Psoas muscle (tissue), 8 donors: ENCODE results near the gene GLIS2. TPM values are rescaled to one million over a fixed set of nuclear protein-coding genes. Genes with fewer than 3 reads are reported as not detected.
"Not testable (repeated sequence)": the region's sequence is repeated elsewhere in the genome, so short reads cannot be mapped to it uniquely, and the experiment has no call there.

Source experiments
- ATAC-seq, 4 donors: fragments of 200-7000 bp; cut with Tn5 transposase; one replicate each; pipeline ENCODE4 v1.9.1; 2020; ENCODE audit warnings: moderate library complexity in 3 of 4, mild to moderate bottlenecking in 2 of 4
- DNase-seq, 2 donors: peaks; one replicate each; pipeline ENCODE4 v3.0.0-alpha.2; 2020
- H3K27ac ChIP-seq: fragments of 200-600 bp; one replicate; pipeline ENCODE4 v1.8.0; 2022
- H3K27me3 ChIP-seq, 3 donors: fragments of 200-600 bp in 1 of 3; one replicate each; pipeline versions ENCODE4 v1.6.1 to v1.8.0; 2013 to 2022; ENCODE audit warnings: low read length in 2 of 3, mild to moderate bottlenecking in 2 of 3, moderate library complexity in 1 of 3; ENCODE audit not compliant: insufficient read depth in 3 of 3
- H3K36me3 ChIP-seq, 2 donors: fragments of 200-600 bp in 1 of 2; one replicate each; pipeline versions ENCODE4 v1.6.1 to v1.8.0; 2013 to 2022; ENCODE audit warnings: low read depth in 1 of 2, mild to moderate bottlenecking in 1 of 2, moderate library complexity in 1 of 2; ENCODE audit not compliant: insufficient read depth in 1 of 2
- H3K4me1 ChIP-seq: fragments of 200-600 bp; one replicate; pipeline ENCODE4 v1.8.0; 2022
- H3K4me3 ChIP-seq: fragments of 200-600 bp; one replicate; pipeline ENCODE4 v1.8.0; 2022; ENCODE audit warnings: mild to moderate bottlenecking
- H3K9me3 ChIP-seq: fragments of 200-600 bp; one replicate; pipeline ENCODE4 v1.8.0; 2022
- CTCF ChIP-seq: fragments of 200-600 bp; IDR thresholded peaks from one replicate; pipeline ENCODE4 v1.8.0; 2022; ENCODE audit warnings: antibody characterized with exemption
- WGBS, 3 donors: extraction: QIAGEN DNeasy Blood & Tissue Kit; methylation state at CpG; one replicate each; pipeline versions ENCODE4 v1.1.6 to v1.1.7; 2013; 5-methylcytosine and 5-hydroxymethylcytosine counted together
- intact Hi-C, 2 donors: fragments of 100-400 bp; cut with DNase I; formaldehyde crosslinking; loops; one replicate each; pipeline versions ENCODE4 v1.11.0 to v1.14.2; 2022
- polyA plus RNA-seq, 3 donors: library from polyadenylated mRNA; stranded (reverse); fragments of 200-250 nt; gene quantifications; one replicate each; pipeline ENCODE4 v1.2.3, GENCODE V29; 2013
- total RNA-seq, 4 donors: library from RNA; stranded (reverse); fragmentation: NEBNext Ultra II Directional in 2 of 4; extraction: Animal tissue kit (Norgen Biotek cat#: 25700) in 2 of 4; gene quantifications; one replicate each; pipeline versions ENCODE4 v1.2.1 to v1.2.4, GENCODE V29; 2021 to 2023
- donor health status: healthy with polysubstance abuse.
- donor health status: DM: no; HTN: no; CAD: no; lungs with moderate emphysema.
- donor health status: Bipolar disorder and iron deficiency.
- donor health status: healthy.
- donor health status: DM: yes; HTN: yes; CAD: no.
- donor health status: DM: no; HTN: no; CAD: no.
- donor health status: DM: no; HTN: no; CAD: no.
- donor health status: DM: yes; HTN: yes; CAD: no.

The GLIS2 gene
- total and polyA plus RNA-seq, 7 donors = 0.96 to 3.3 (median 1.7) TPM

- no peak for ATAC-seq
- DNase-seq = no peak
- no peak overlapping the region for H3K4me3 ChIP-seq
- H3K27me3 ChIP-seq = no peaks in the 10 kb centered on the region
- no peak for TF ChIP-seq CTCF
- H3K9me3 ChIP-seq = no peaks in the 10 kb centered on the region
- H3K27ac ChIP-seq = no peak overlapping the region
- H3K36me3 ChIP-seq = peaks cover 0 to 3% of the 10 kb centered on the region in 2 donors
- H3K4me1 ChIP-seq = peaks cover 12% of the 10 kb centered on the region
- intact Hi-C loops = loop anchor here (5.0 to 10.0 kb wide), 4 partner anchors 128 to 351 kb away; no protein-coding TSS in a partner anchor
- WGBS, 3 donors = 73 to 81% (median 80%) methylated on average over 9 of the region's 9 CpGs
Measured at GRCh38 chr16:4333308-4333638, 17.4 kb downstream of the GLIS2 start.

DNA sequence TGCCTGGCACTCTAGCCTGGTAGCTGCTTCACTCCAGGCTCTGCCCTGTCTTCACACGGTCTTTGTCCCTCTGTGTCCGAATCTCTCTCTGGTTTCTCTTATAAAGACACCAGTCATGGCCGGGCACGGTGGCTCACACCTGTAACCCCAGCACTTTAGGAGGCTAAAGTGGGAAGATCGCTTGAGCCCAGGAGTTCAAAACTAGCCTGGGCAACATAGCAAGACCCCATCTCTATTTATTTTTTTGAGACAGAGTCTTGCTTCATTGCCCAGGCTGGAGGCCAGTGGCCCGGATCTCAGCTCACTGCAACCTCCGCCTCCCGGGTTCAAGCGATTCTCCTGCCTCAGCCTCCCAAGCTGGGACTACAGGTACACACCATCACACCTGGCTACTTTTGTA lies 17.8 kb downstream of the GLIS2 start:
- 88 to 89% (median 88%) methylated on average over 9 of the region's 9 CpGs for WGBS, 3 donors
- H3K27me3 ChIP-seq, H3K27ac ChIP-seq, DNase-seq, H3K4me1 ChIP-seq, H3K36me3 ChIP-seq, ATAC-seq, H3K4me3 ChIP-seq, H3K9me3 ChIP-seq: not testable (repeated sequence)
- intact Hi-C loops = loop anchor here (5.0 to 10.0 kb wide), 4 partner anchors 129 to 351 kb away; no protein-coding TSS in a partner anchor

GRCh38 chr16:4334724-4335495 lies 19.0 kb downstream of the GLIS2 start:
- Histone ChIP-seq H3K4me1 (no peaks in the 10 kb centered on the region), H3K27me3 (no peaks in the 10 kb centered on the region), H3K36me3 (peaks cover 2 to 10% of the 10 kb centered on the region in 2 donors), H3K9me3 (no peaks in the 10 kb centered on the region), H3K4me3 (no peak overlapping the region), H3K27ac (no peak overlapping the region)
- no peak for TF ChIP-seq CTCF
- intact Hi-C loops = loop anchor here (5.0 to 10.0 kb wide), 4 partner anchors 130 to 353 kb away; no protein-coding TSS in a partner anchor
- peak in 1 of 2 donors; percentile 49 for DNase-seq
- WGBS, 3 donors = 83 to 86% (median 86%) methylated on average over 32 of the region's 32 CpGs
- no peak for ATAC-seq

DNA sequence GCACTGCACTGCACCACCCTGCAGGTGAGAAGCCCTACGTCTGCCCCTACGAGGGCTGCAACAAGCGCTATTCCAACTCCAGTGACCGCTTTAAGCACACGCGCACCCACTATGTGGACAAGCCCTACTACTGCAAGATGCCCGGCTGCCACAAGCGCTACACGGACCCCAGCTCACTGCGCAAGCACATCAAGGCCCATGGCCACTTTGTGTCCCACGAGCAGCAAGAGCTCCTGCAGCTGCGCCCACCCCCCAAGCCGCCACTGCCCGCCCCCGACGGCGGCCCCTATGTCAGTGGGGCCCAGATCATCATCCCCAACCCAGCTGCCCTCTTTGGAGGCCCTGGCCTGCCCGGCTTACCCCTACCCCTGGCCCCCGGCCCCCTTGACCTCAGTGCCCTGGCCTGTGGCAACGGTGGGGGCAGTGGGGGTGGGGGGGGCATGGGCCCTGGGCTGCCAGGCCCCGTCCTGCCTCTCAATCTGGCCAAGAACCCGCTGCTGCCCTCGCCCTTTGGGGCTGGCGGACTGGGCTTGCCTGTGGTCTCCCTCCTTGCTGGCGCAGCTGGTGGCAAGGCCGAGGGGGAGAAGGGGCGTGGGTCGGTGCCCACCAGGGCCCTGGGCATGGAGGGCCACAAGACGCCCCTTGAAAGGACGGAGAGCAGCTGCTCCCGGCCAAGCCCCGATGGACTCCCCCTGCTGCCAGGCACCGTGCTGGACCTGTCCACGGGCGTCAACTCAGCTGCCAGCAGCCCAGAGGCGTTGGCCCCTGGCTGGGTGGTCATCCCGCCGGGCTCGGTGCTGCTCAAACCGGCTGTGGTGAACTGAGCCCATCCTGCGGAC lies 21.1 kb downstream of the GLIS2 start:
- 75 to 83% (median 80%) methylated on average over 40 to 41 of the region's 41 CpGs for WGBS, 3 donors
- no peak for DNase-seq
- intact Hi-C loops = loop anchor here (10.0 kb wide), 2 partner anchors 132 to 352 kb away; no protein-coding TSS in a partner anchor

More for the DNA sequence above, 21.1 kb downstream of the GLIS2 start:
- no peak for TF ChIP-seq CTCF
- peak in 1 of 4 donors; percentile 12 for ATAC-seq
- Histone ChIP-seq H3K4me1 (no peaks in the 10 kb centered on the region), H3K4me3 (no peak overlapping the region), H3K27ac (no peak overlapping the region), H3K9me3 (no peaks in the 10 kb centered on the region), H3K27me3 (no peaks in the 10 kb centered on the region), H3K36me3 (peaks cover 5 to 20% of the 10 kb centered on the region in 2 donors)
